Kidney (tissue), 14 donors: ENCODE results near the gene SNCAIP. TPM values are rescaled to one million over a fixed set of nuclear protein-coding genes. Genes with fewer than 3 reads are reported as not detected.

ENCODE experiments used
- DNase-seq, 5 donors: peaks; one replicate each; pipeline ENCODE4 v3.0.0-alpha.2; 2013 to 2020
- FAIRE-seq: peaks from 2 replicates; lab custom pipeline; 2012; peaks lifted over from hg19 to GRCh38; lab: Jason Lieb, UNC
- H3K27ac ChIP-seq, 2 donors: one replicate each; pipeline ENCODE4 v1.7.0; 2013; ENCODE audit warnings: low read depth in 2 of 2, low read length in 2 of 2, inconsistent platforms in 1 of 2
- H3K27me3 ChIP-seq: one replicate; pipeline ENCODE4 v1.7.1; 2013; ENCODE audit warnings: low read length, inconsistent platforms; ENCODE audit not compliant: control insufficient read depth, insufficient read depth
- H3K36me3 ChIP-seq, 3 donors: one replicate each; pipeline versions ENCODE4 v1.7.0 to v1.7.1; 2013; ENCODE audit warnings: low read length in 3 of 3, control low read depth in 1 of 3, inconsistent platforms in 1 of 3; ENCODE audit not compliant: insufficient read depth in 3 of 3, control insufficient read depth in 2 of 3
- H3K4me1 ChIP-seq, 3 donors: one replicate each; pipeline versions ENCODE4 v1.7.0 to v1.7.1; 2013; ENCODE audit warnings: low read length in 3 of 3, inconsistent platforms in 1 of 3, low read depth in 1 of 3; ENCODE audit not compliant: control insufficient read depth in 2 of 3, insufficient read depth in 2 of 3
- H3K4me3 ChIP-seq, 3 donors: one replicate each; pipeline versions ENCODE4 v1.7.0 to v1.8.1; 2013; ENCODE audit warnings: low read length in 3 of 3, control low read depth in 1 of 3, inconsistent platforms in 1 of 3
- H3K9ac ChIP-seq, 3 donors: one replicate each; pipeline versions ENCODE4 v1.7.0 to v1.7.1; 2013; ENCODE audit warnings: low read length in 3 of 3, control low read depth in 1 of 3, inconsistent platforms in 1 of 3
- H3K9me3 ChIP-seq, 3 donors: one replicate each; pipeline versions ENCODE4 v1.7.0 to v1.7.1; 2013; ENCODE audit warnings: low read length in 3 of 3, control low read depth in 1 of 3, inconsistent platforms in 1 of 3; ENCODE audit not compliant: control insufficient read depth in 2 of 3, insufficient read depth in 1 of 3
- intact Hi-C: fragments of 100-400 bp; cut with DNase I; formaldehyde crosslinking; loops from one replicate; pipeline ENCODE4 v1.11.1; 2022
- polyA plus RNA-seq: library from polyadenylated mRNA; stranded (reverse); fragments of 350-450 nt; fragmentation: Illumina TruSeq; extraction: RNeasy Lipid Tissue Mini Kit (QIAGEN cat#74804); gene quantifications from one replicate; pipeline ENCODE4 v1.2.3, GENCODE V29; 2014; ENCODE audit warnings: low read depth, low replicate concordance; ENCODE audit not compliant: insufficient read depth
- total RNA-seq: library from RNA; stranded (reverse); fragmentation: NEBNext Ultra II Directional; extraction: Animal tissue kit (Norgen Biotek cat#: 25700); gene quantifications from one replicate; pipeline ENCODE4 v1.2.1, GENCODE V29; 2021
- TF ChIP-seq, protein P1 (sequence below): IDR thresholded peaks from 3 replicates; pipeline ENCODE4 v1.5.1; 2012; ENCODE audit warnings: mild to moderate bottlenecking, moderate library complexity, borderline replicate concordance; ENCODE audit not compliant: insufficient read depth; ENCODE audit errors: extremely low read depth
- donor health status: control.
- donor health status: control.
- donor health status: control.
- donor health status: control.
- donor health status: control.
- donor health status: DM: yes; HTN: yes; CAD: no.
- donor health status: Normal renal cell carcinoma (clear cell type).

The SNCAIP gene
- total and polyA plus RNA-seq, 2 donors from 2014 or later: 0.82 to 7.8 TPM

DNA sequence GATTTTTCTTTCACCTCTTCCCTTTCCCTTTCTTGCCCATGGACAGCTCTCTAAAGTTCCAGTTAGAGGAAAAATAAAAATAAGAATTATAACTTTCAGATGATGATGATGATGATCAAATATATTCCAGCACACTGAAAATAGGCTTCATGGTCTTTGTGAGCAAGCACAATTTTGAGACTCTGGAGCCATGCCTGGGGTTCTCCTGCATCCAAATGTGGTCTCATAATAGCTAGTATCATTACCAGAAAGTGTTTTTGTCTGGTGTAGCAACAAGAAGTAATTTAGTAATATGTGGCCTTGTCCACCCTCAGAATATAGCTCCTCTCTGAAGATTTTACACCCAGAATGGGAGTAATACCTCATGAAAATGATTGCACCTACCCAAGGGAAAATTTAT is 150.4 kb downstream of the SNCAIP start:
- H3K27ac ChIP-seq: no peak overlapping the region
- H3K27me3 ChIP-seq: no peaks in the 10 kb centered on the region
- TF ChIP-seq, protein P1, sequence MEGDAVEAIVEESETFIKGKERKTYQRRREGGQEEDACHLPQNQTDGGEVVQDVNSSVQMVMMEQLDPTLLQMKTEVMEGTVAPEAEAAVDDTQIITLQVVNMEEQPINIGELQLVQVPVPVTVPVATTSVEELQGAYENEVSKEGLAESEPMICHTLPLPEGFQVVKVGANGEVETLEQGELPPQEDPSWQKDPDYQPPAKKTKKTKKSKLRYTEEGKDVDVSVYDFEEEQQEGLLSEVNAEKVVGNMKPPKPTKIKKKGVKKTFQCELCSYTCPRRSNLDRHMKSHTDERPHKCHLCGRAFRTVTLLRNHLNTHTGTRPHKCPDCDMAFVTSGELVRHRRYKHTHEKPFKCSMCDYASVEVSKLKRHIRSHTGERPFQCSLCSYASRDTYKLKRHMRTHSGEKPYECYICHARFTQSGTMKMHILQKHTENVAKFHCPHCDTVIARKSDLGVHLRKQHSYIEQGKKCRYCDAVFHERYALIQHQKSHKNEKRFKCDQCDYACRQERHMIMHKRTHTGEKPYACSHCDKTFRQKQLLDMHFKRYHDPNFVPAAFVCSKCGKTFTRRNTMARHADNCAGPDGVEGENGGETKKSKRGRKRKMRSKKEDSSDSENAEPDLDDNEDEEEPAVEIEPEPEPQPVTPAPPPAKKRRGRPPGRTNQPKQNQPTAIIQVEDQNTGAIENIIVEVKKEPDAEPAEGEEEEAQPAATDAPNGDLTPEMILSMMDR: no peak
- intact Hi-C loops: no loop called here
- no peak overlapping the region for H3K9ac ChIP-seq
- H3K36me3 ChIP-seq: no peaks in the 10 kb centered on the region
- DNase-seq: no peak
- no peak overlapping the region for H3K4me3 ChIP-seq
- no peak for FAIRE-seq
- H3K9me3 ChIP-seq: no peaks in the 10 kb centered on the region
- no peaks in the 10 kb centered on the region for H3K4me1 ChIP-seq

DNA sequence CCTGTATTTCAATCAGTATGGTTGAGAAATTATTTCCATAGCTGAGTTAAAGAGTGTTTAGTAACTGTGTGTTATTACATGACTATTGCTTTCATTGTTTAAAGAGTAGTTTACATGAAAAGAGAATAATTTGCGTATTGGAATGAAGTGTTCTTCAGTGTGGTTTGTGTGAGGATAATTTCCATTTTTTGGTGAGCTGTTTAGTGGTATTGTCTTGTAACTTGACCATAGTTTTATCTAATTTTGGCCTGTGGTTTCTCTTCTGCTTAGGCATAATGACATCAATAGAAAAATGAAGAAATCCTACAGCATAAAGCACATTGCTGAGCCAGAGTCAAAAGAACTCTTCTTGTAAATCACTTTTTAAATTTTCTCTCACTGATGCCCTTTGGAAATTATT is 151.2 kb downstream of the SNCAIP start:
- no peak for FAIRE-seq

DNA sequence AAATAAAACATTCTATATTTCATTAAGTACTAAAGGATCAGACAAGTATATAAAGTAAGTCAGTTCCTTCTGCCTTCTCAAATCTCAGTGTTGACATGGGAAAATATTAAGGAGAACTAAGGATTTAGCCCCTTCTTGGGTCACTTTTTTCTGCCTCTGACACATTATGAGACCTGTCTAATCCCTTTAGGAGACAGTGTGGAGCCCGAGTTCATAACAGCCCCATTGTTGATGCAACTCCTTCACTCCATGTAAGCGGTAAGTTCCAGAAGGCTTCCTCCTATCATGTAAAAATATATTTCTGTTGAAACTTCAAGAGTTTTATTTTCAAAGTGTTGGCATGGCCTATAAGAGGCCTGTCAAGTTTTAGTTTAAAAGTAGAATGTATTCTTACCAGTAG is 152.2 kb downstream of the SNCAIP start:
- Histone ChIP-seq H3K4me1 (no peaks in the 10 kb centered on the region), H3K4me3 (no peak overlapping the region), H3K9ac (no peak overlapping the region), H3K27ac (no peak overlapping the region), H3K36me3 (no peaks in the 10 kb centered on the region), H3K27me3 (no peaks in the 10 kb centered on the region), H3K9me3 (no peaks in the 10 kb centered on the region)
- TF ChIP-seq, protein P1: no peak
- no peak for DNase-seq
- FAIRE-seq: no peak
- intact Hi-C loops: no loop called here

More for the DNA sequence above, 151.2 kb downstream of the SNCAIP start:
- Histone ChIP-seq H3K27ac (no peak overlapping the region), H3K4me3 (no peak overlapping the region), H3K4me1 (no peaks in the 10 kb centered on the region), H3K27me3 (no peaks in the 10 kb centered on the region), H3K9me3 (no peaks in the 10 kb centered on the region), H3K9ac (no peak overlapping the region), H3K36me3 (no peaks in the 10 kb centered on the region)
- TF ChIP-seq, protein P1: no peak
- intact Hi-C loops: no loop called here
- no peak for DNase-seq

DNA sequence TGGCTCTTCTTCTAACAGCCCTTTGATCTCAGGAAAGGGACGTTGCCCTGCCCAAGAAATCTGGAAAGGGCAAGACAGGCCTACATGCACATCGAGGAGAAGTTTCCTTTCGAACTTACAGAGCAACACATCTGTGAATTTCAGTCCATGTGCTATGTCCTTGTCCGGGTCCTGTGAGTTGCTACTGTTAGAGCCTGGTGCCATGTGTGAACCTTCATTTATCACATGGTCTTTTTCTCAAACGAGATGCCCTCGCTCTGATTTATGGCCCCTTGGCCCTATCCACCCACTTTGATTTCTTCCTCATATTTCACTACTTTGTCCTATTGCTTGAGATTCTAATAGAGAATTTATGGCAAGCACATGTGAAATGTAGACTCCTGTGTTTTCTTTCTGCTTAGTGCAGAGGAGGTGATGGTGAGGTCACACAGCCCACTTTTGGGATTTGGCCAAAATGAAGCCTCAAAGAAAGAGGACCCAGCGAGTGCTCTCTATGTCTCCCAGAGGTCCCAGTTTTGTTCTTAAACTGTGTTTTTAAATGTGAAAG is 153.1 kb downstream of the SNCAIP start:
- TF ChIP-seq, protein P1: no peak
- Histone ChIP-seq H3K9me3 (no peaks in the 10 kb centered on the region), H3K36me3 (no peaks in the 10 kb centered on the region), H3K27ac (no peak overlapping the region), H3K9ac (no peak overlapping the region), H3K27me3 (no peaks in the 10 kb centered on the region), H3K4me1 (no peaks in the 10 kb centered on the region), H3K4me3 (no peak overlapping the region)
- intact Hi-C loops: no loop called here
- FAIRE-seq (no peak), DNase-seq (peak in 3 of 5 donors; percentile 26 to 47 (median 45))
